GM21515 (cell line): ENCODE data around the gene DDX55.
A peak's percentile ranks its signal among the peaks of the same experiment; 100 is the strongest.

Experiments used
- ATAC-seq: cut with Tn5 transposase; IDR thresholded peaks from one replicate; pipeline ENCODE4 v1.9.1; 2021; ENCODE audit not compliant: unreplicated experiment

DDX55 gene

DNA sequence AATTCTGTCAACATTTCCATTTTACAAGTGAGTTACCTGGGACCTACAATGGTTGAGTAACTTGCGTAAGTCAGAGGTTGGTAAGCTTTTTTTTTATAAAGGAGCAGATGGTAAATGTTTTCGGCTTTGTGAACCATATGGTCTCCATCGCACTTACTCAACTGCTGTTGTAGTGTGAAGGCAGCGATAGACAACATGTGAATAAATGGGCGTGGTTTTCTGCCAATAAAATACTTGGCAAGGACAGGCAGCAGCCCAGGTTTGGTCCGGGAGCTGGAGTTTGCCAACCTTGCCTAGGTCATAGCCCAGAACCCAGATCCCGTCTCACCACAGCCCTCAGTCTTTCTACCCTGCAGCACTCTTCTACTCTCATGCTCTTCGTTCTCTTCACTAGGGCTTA is 6.3 kb downstream of the DDX55 start:
- no peak for ATAC-seq

DNA sequence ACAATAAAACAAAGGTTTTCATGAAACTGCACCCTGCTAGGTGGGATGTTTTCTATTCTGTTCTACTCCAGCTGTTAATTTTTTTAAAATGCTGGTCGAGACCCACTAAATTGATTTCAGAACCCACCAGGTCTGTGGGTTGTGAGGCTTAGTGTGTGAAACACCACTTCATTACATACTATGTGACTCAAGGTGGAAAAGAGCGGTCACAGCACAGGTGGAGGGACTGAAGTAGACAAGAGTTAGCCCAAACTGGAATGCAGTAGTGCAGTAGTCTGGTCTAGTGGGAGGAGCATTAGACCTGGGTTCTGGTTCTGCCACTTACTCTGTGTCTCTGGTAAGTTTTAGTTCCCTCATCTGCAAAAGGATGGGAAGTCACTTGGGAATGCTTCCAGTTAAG is 12.2 kb downstream of the DDX55 start:
- ATAC-seq: no peak

DNA sequence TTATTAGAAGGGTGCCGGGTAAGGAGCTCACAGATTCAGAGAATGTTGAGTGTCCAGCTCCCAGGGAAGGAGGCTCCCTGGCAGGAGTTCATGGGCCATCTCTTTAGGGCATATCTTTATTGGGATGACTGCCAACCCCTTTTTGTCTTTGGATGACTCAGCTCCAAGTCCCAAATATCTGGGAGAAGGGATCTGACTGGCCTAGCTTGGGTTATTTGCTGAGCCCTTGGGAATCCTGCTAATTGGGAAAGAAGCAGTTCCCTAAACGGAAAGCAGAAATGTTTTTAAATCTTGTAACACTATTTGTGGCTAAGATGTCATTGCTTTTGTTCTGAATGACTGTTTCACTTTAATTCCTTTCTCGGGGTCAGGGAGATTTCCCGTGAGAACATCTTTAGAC is 12.6 kb downstream of the DDX55 start:
- ATAC-seq: no peak

DNA sequence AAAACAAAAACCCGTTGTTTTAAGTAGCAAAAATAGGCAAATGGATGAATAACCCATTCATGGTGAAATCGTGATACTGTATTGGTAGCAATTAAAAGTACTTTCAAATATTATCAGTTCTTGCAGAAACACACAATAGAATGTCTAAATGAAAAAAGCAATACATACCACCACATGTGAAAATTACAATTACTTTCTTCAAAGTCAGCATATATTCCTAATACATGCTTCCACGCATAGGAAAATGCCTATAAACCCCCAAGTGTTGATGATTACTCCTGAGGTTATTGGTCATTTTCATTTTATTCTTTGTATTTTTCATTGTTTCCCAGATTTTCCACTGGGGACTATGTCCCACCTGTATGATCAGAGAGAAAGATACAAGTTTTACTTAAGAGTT is 15.2 kb downstream of the DDX55 start:
- no peak for ATAC-seq

DNA sequence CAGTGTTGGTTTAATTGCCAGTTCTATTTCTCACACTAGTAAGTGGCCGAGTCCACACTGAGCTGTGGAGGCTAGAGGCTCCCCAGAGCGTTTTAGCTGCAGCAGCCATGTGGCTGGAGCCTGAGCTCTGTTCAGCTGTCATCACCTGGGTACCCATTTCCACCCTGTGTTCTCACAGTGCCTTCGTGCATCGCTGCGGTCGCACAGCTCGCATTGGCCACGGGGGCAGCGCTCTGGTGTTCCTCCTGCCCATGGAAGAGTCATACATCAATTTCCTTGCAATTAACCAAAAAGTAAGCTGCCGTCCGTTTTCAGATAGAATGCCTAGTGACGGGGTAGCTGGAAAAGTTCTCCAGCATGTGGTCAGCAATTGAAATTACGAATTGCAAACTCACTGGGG is 15.7 kb downstream of the DDX55 start:
- no peak for ATAC-seq

DNA sequence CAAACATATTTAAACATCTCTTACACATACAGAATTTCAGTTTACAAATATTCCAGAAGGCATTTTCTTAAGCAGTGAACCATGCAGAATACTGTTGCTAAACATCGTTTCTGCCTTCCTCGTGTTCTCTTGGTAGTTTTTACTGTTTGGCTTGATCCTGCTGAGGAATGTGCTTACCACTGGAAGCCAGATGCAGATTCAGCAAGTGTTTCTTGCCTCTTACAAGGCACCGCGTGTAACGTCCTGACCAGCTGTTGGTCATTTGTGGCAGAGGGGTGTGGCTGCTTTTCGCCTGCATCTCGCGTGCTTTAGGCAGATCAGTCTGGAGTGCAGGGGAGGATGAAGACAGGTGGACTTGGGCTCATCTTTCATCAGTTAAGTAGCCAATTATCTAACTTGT is 19.2 kb downstream of the DDX55 start:
- no peak for ATAC-seq

DNA sequence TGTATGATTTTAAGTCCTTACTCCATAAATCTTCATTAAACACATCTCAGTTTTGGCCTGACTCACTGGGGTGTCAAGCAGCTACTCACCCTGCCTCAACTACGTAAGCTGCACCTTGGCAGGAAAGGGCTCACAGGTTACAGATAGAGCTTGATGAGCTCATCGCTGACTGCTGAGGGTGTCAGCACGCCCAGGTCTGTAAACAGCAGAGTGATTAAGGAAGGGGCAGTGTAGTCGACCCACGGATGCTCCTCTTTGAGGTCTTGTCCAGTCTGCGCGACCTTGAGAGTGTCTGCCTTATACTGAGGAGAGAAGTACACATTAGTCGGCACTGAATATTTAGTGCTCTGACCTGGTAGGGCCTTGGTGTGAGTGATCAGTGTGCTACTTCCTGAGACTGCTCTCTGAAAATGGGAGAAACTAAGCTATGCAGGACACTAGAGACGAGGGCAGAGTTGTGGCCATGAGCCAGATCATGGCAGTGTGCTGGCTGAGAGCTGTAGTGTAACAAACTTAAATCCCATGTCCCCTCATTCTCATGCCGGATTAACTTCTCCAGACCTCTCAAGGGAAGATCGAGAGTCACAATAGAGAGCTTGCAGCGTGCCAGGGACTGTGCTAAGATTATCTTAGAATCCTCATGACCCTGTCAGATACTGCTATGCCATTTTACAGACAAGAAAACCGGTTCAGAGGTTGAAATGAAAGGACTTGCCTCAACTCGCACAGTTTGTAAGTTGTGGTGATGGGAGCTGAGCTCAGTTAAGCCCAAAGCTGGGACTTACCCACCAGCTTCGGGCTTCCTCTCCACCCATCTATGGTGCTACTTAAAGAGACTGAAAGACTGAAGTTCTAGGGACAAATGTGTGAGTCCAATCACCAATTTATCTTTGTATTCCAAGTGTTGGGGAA is 20.0 kb downstream of the DDX55 start:
- ATAC-seq: no peak

DNA sequence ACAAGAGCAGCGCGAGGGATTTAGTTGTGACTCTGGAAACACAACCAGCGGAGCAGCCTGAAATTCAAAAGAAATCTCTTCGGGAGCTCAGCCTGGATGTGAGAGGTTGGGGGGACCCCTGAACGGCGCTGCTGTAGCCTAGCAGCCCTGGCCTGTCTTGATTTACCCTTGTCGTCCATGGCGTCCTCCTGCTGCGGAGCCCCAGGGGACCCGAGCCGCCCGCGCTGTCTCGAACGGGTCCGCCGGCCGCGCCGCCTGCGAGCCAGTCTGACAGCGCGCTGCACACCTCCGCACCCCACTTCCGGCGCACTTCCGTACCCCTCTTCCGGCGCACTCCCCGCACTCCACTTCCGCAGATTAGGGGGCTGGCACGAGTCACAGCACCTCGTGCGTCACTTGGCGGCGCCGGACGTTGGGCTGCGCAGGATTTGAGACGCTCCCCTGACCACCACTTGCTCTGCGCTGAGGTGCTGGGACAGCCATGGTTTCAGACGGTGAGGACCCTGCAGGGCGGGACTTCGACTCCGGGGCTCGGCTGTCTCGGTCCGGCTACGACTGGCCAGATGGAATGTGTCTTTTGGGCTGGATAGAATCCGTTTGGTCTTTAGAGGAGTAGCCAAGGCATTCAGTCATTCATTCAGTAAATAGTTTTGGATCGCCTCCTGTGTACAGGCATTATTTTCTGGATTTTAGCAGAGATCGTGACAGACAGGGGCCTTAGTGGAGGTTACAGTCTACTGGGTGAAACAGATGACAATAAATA is 31.7 kb downstream of the DDX55 start, which contains the start of the genes EIF2B1 and GTF2H3:
TSS of gene EIF2B1 (minus strand) at position 308 of the 763 bp plus-strand sequence. CDS start at position 179, 129 bp downstream.
TSS of gene GTF2H3 (plus strand) at position 451 of the 763 bp plus-strand sequence. CDS start at position 482, 31 bp downstream.
- ATAC-seq: peak; percentile 92

DNA sequence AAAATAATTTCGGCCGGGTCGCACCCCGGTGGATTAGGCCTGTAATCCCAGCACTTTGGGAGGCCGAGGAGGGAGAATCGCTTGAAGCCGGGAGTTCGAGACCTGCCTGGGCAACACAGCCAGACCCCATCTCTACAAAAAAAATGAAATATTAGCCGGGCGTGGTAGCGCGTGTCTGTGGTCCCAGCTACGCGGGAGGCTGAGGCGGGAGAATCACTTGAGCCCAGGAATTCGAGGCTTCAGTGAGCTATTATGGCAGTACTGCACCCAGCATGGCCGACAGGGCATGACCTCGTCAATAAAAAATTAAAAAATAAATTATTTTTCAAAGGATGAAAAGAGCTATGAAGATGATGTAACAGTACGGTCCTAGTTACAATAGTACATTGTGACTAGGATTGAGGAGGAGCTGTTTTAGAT is 32.3 kb downstream of the DDX55 start:
- ATAC-seq: no peak

DNA sequence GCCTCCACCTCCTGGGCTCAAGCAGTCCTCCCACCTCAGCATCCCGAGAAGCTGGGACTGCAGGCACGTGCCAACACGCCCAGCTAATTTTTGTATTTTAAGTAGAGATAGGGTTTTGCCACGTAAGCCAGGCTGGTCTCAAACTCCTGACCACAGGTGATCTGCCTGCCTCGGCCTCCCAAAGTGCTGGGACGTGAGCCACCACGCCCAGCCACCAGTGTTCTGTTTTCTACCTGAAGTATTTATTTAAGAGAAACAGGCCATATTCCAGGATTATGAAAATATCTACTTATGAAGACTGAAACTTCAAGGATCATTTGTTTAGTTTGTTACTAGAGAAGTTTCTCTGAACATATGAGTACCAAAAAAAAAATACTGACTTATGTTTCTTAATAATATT is 42.0 kb downstream of the DDX55 start:
- ATAC-seq: no peak

DNA sequence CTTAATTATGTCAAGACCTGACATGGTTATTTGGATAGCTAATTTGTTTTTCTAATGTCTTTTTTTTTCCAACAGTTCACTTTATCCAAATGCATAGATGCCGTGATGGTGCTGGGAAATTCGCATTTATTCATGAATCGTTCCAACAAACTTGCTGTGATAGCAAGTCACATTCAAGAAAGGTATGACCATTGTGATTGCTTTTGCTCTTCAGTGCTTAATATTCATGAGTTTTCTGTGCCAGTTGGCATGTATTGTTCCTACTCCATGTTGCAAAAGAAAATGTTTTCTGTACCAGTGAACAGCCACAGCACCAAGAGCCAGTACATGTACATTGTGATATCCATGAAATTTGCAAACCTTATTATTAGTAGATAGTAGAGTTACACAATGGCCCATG is 43.5 kb downstream of the DDX55 start:
- no peak for ATAC-seq

DNA sequence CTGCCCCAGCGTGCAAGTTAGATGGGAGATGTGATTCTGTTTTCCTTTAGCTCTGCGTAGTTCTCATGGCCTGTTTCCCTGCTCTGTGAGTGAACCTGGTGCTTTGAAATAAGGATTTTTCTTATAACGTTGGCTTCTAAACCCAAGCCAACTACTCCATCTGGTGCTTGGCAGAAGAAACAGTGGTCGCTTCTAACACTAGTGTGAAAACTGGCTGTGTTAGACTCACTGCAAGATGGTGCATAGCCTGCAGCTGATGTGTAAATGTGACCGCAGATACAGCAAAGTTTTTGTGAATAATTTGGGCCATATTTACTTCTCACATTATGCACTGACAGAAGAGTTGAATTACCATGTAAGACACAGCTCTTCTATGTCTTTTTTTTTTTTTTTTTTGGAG is 44.0 kb downstream of the DDX55 start:
- ATAC-seq: no peak

DNA sequence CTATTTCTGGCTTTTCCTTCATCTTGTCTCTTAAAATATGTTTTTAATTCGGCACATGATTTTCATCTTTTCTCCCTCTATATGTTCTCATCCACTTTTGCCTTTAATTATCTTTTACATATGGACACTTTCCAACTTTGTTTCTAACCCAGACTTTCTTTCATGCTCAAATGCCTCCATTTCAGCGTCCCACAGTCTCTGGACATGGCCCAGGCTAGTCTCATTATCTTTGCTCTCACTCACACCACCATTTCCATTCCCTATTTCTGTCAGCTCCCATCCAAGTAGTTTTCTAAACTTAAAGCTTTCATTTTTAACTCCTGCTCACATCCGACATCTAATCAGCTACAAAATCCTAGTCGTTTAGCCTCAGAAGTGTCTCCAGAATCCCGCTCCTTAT is 46.5 kb downstream of the DDX55 start:
- ATAC-seq: no peak

DNA sequence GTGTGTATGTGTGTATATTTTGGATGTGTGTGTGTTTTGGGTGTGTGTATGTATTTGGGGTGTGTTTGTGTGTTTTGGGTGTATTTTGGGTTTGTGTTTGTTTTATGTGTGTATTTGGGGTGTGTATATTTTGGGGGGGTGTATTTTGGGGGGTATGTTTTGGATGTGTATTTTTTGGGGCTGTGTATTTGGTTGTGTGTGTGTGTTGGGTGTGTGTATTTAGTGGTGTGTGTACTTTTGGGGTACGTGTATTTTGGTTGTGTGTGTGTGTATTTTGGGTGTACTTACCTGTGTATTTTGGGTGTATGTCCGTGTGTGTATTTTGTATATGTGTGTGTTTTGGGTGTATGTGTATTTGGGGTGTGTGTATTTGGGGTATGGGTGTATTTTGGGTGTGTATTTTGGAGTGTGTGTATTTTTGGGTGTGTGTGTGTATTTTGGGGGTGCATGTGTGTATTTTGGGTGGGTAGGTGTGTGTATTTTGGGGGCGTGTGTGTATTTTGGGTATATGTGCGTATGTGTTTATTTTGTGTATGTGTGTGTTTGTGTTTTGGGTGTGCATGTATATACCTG is 52.3 kb downstream of the DDX55 start:
- ATAC-seq: no peak

DNA sequence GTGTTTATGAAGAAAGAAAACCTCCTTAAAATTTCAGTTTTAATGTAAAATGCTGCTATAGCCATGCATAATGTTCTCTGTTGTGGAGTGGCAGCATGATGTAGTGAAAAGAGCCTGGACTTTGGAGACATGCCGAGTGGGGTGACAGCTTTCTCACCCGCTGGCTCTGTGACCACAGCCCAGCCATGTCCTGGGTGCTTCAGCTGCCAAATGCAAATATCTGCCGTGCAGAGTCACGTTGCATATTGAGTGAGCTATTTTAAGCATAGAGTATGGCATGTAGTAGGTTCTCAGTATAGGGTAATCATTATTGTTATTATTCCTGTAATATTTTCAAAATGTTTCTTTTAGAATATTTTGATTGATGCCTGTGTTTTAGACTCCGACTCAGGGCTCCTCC is 53.5 kb downstream of the DDX55 start:
- peak; percentile 78 for ATAC-seq

DNA sequence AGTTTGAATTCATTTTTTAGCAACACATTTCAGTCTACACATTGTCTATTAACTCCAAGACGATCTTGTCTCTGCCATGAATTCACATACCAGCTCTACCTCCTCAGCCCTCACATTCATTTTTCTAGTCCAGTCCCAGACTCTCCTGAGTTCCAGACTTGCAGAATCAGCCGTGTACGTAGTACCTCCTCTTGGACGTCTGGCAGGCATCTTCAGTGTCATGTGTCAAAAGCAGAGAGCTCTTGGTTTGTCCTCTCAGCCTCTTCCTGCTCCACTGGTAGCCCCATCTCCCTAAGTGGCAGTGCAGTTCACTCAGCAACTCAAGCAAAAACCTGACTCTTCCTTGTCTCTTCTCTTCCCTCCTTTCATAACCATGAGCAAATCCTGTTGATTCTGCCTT is 54.5 kb downstream of the DDX55 start:
- no peak for ATAC-seq

DNA sequence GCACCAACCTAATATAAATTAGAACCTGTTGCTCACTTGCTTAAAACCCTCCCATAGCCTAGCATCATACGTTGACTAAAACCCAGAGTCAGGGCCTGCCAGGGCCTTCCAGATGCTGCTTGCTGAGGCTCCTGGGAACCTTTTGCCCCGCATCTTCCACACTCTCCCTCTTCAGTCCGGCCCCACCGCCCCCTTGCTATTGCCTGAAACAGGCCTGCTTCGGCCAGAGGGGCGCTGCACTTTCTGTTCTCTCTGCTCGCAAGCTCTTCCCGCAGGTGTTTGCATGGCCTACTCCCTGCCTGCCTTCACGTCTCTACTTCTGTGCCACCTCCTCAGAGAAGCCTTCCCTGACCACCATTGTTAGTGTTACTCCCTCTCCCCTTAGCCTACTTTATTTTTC is 55.3 kb downstream of the DDX55 start:
- no peak for ATAC-seq

DNA sequence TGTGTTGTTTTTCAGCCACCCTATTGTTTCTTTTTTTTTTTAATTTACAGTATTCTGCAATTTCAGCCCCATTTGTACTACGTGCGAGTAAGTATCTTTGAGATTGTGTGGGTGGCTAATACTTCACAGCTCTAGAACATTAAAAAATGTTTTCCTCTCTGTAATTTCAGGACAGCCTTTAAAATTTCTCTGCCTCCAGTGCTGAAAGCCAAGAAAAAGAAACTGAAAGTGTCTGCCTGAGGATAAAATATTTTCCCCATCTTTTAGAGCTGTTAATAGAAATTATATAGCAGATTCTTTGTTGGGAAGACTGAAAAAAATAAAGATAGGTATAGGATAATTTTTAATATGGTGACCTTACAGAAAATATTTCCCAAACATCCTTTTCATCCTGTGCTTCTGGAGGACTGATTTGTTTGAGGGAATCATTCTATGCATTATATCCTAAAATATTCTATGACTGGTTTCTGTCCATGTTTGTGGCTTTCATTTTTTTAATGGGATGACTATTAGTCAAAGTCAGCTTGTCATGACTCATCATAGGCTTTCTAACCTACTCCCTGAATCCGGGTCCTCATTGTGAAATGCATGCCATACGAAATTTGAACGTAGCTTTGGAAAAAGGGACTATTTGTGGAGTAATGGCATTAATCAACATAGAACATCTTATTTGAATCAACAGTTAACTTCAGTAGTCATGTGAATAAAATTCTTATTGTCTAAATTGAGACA is 58.3 kb downstream of the DDX55 start:
- ATAC-seq: no peak

DNA sequence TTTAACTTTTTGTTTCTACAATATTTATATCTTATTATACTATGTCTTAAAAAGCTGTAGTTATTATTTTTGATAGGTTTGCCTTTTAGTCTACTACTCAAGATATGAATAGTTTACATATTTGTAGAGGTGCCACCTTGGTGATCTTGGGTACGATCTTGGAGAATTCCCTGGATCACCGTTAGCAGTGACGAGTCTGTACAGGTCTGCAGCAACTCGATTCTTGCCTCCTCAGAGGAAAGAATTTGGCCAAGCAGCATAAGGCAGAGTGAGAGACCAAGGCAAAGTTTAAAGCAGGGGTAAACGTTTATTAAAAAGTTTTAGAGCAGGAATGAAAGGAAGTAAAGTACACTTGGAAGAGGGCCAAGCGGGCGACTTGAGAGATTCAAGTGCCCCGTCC is 65.9 kb downstream of the DDX55 start:
- no peak for ATAC-seq
